Effector memory CD8-positive, alpha-beta T cell (primary cell): ENCODE results near the gene RSRP1.

Source experiments
- ATAC-seq: fragments of 150-1000 bp; cut with Tn5 transposase; replicated peaks from 2 replicates; pipeline ENCODE4 v1.10.0; 2021; ENCODE audit warnings: mild to moderate bottlenecking, moderate library complexity
- DNase-seq, 3 experiments: peaks; one replicate each; pipeline ENCODE4 v3.0.0; 2021
- H3K27ac Mint-ChIP-seq, 2 donors: one replicate each; pipeline ENCODE4 v1.8.0; 2022; ENCODE audit warnings: mild to moderate bottlenecking in 2 of 2, mixed read lengths in 2 of 2, moderate library complexity in 2 of 2
- H3K27me3 Mint-ChIP-seq, 2 donors: one replicate each; pipeline ENCODE4 v1.8.0; 2022; ENCODE audit warnings: mixed read lengths in 2 of 2
- H3K36me3 Mint-ChIP-seq: one replicate; pipeline ENCODE4 v1.8.0; 2022; ENCODE audit warnings: mild to moderate bottlenecking, moderate library complexity, mixed read lengths; ENCODE audit not compliant: insufficient read depth
- H3K4me1 Mint-ChIP-seq, 2 donors: one replicate each; pipeline ENCODE4 v1.8.0; 2022; ENCODE audit warnings: low read depth in 2 of 2, mixed read lengths in 2 of 2
- H3K4me3 Mint-ChIP-seq, 2 donors: one replicate each; pipeline ENCODE4 v1.8.0; 2022; ENCODE audit warnings: mild to moderate bottlenecking in 2 of 2, mixed read lengths in 2 of 2, moderate library complexity in 2 of 2
- H3K9me3 Mint-ChIP-seq, 2 donors: one replicate each; pipeline ENCODE4 v1.8.0; 2022; ENCODE audit warnings: mixed read lengths in 2 of 2

The RSRP1 gene

DNA sequence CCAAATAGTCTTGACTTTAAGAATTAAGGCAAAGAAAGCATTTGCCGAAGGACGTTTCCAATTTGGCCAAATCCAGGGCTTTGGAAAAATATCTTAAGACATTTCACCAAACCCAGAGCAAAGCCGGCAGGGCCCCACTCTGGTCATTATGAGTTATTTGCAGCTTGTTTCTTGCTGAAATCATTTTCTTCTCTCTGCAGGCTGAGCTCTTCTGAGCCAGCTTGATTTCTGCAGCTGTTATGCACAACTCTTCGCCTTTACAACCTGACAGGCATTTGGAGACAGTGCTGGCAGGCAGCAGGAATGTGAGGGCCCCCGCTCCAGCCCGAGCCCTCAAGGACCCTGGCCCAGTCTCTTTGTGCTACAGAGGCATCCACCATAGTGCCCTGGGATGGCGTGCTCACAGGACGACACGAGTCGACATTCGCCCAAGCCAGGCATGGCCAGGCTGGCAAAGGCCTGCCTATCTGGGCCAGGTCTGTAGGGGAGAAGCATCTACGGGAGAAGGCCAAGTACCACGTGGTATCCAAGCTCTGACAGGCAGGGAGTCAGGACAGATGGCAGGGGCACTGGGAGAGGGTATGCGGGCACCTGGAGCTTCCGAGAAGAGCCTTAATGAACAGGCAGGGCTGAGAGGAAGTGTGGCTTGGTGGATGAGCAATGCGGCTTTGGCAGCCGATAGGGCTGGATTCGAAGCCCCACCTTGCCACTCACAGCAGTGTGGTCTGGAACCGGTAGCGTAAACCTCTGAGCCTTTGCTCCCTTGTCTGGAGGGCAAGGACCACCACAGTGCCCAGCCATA is 47.2 kb downstream of the RSRP1 start:
- peaks cover 0 to 17% of the 10 kb centered on the region in 2 donors for H3K27me3 Mint-ChIP-seq
- DNase-seq, result no peak
- H3K4me1 Mint-ChIP-seq, result peaks cover 6 to 9% of the 10 kb centered on the region in 2 donors
- ATAC-seq, result no peak
- peak overlapping the region in 1 of 2 donors; percentile 19 for H3K27ac Mint-ChIP-seq
- no peaks in the 10 kb centered on the region for H3K9me3 Mint-ChIP-seq
- no peaks in the 10 kb centered on the region for H3K36me3 Mint-ChIP-seq
- no peak overlapping the region for H3K4me3 Mint-ChIP-seq

DNA sequence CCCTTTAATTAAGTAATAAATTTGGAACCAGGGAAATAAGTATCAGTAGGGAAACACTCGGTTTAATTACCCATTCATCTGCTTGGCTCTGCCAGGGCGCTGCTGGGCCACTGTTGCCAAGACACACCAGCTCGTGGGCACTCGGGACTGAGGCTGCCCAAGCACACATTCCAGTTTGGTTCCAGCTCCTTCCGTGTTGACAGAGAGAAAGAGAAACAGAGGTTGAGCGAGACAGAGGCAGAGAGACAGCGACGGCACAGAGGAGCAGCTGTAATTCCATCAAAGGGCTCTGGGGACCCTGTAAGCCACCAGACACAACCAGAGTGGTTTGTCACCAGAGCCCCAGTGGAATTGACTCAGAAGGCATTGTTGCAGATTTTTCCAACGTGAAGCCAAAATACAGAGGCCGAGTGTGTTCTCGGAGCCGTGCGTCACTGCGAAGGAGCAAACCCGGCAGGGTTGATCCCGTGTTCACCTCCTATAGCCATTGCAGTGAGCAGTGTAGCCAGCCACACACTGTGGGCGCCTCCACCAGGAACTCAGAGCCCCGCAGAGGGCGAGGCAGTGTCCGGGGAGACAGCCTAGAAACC is 48.5 kb downstream of the RSRP1 start:
- ATAC-seq (peak; percentile 27), DNase-seq (no peak)
- Mint-ChIP-seq H3K4me3 (peak overlapping the region in 1 of 2 donors; percentile 11), H3K9me3 (no peaks in the 10 kb centered on the region), H3K27me3 (peaks cover 7 to 27% of the 10 kb centered on the region in 2 donors), H3K27ac (no peak overlapping the region), H3K36me3 (no peaks in the 10 kb centered on the region), H3K4me1 (peaks cover 11 to 15% of the 10 kb centered on the region in 2 donors)

DNA sequence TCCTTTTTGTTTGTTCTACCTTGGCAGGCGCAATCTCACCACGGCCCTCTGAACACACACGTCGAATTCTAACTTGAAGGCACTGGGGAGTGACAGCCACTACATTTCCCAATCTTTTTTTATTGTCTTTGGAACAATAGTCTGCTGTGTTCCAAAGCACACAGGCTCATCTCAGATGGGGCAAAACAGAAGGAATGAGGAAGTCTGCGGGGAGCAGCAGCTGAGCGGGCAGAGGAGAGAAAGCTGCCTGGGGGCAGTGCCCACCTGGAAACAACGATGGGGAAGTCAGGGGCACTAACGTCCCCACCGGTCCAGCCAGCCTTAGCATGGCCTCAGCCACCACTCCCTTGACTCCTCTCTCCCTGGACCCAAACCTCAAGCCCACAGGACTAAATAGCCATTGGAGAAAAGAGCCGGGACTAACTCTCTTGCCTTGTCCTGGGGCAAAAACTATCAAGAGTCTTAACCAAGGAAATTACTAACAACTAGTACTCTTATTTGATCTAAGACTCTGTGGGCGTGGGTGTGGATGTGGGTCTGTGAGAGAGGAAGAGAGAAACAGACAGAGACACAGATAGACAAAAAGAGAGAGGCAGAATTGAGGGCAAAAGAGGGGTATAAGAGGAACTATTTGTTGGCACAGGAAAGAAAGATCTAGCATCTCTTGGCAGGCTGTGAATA is 49.1 kb downstream of the RSRP1 start:
- Mint-ChIP-seq H3K27ac (no peak overlapping the region), H3K4me3 (peak overlapping the region in 1 of 2 donors; percentile 11), H3K9me3 (no peaks in the 10 kb centered on the region), H3K27me3 (peaks cover 7 to 28% of the 10 kb centered on the region in 2 donors), H3K4me1 (peaks cover 11 to 15% of the 10 kb centered on the region in 2 donors), H3K36me3 (no peaks in the 10 kb centered on the region)
- ATAC-seq (no peak), DNase-seq (no peak)

DNA sequence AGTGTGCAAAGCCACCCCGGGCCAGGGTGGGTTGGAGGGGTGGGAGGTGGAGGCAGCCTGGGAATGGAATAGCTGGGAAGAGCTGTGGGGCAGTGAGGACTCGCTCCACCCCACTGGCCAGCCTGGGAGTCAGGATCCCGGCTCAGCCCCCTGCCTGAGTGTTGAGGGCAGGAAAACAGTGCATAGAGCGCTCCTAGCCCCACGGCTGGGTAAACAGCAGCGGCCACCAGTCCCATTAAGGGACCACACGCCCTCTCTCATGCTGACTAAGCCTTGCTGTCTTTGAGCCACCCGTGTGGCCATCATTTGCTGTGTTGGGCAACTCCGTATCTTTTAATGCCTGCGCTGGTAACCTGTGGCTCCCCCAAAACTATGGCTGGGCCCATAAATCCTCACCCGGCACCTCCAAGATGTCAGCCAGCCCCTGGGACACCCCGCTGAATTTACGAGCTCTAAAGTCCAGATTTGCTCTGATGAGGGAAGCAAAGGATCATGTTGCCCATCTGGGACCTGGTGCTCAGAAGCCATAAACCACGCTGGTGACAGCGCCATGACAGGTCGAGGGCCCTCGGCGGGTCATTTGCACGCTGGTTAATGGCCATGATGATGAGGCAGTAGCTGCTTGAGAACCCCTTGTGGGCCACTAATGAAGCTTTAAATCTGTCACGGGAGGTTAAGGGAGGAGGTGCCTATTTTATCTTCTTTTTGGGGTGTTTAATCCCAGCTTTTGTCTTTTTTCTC is 49.8 kb downstream of the RSRP1 start:
- no peak for ATAC-seq
- no peaks in the 10 kb centered on the region for H3K9me3 Mint-ChIP-seq
- no peak overlapping the region for H3K4me3 Mint-ChIP-seq
- H3K27ac Mint-ChIP-seq, result no peak overlapping the region
- no peaks in the 10 kb centered on the region for H3K36me3 Mint-ChIP-seq
- H3K4me1 Mint-ChIP-seq, result peaks cover 11 to 15% of the 10 kb centered on the region in 2 donors
- H3K27me3 Mint-ChIP-seq, result peaks cover 7 to 35% of the 10 kb centered on the region in 2 donors
- DNase-seq, result no peak

DNA sequence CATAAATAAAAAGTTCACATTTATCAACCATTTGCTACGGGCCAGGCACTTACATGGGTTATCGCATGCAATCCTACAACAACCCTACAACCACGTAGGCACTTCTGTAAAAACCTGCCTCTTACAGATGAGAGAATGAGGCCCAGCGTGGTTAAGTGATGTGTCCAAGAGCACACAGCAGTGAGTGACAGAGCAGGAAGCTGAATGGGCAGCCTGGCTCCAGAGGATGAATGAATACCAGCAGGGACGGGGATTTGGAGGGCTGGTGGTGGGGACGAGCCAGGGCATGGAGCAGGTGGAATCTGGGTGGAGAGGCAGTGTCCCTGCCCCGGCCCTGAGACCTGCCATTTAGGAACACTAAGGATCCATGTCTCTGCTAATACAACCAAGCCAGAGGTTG is 50.4 kb downstream of the RSRP1 start:
- Mint-ChIP-seq H3K9me3 (no peaks in the 10 kb centered on the region), H3K36me3 (no peaks in the 10 kb centered on the region), H3K27me3 (peaks cover 7 to 37% of the 10 kb centered on the region in 2 donors), H3K27ac (no peak overlapping the region), H3K4me1 (peaks cover 11 to 15% of the 10 kb centered on the region in 2 donors), H3K4me3 (no peak overlapping the region)
- no peak for ATAC-seq
- DNase-seq, result no peak

DNA sequence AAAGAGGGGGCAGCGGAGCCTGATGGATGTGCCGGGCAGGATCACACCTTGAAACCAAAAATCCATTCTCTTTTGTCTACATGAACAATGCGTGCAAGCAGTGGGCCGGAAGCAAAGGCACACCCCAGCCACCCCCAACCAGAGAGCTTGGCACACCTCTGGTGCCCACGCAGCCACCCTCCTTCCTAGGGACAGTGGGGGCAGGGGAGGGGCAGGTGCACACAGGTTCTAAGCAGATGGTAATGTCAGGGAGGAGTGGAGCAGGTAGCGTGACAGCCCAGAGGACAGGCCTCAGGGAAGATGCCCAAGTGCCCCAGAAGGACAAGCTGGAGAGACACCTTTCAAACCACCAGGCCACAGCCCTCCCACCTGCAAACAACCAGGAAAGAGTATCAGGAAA is 51.4 kb downstream of the RSRP1 start:
- DNase-seq (no peak), ATAC-seq (no peak)
- Mint-ChIP-seq H3K9me3 (no peaks in the 10 kb centered on the region), H3K4me3 (no peak overlapping the region), H3K4me1 (peaks cover 11 to 15% of the 10 kb centered on the region in 2 donors), H3K27ac (no peak overlapping the region), H3K36me3 (peaks cover 6% of the 10 kb centered on the region), H3K27me3 (peaks cover 7 to 30% of the 10 kb centered on the region in 2 donors)

DNA sequence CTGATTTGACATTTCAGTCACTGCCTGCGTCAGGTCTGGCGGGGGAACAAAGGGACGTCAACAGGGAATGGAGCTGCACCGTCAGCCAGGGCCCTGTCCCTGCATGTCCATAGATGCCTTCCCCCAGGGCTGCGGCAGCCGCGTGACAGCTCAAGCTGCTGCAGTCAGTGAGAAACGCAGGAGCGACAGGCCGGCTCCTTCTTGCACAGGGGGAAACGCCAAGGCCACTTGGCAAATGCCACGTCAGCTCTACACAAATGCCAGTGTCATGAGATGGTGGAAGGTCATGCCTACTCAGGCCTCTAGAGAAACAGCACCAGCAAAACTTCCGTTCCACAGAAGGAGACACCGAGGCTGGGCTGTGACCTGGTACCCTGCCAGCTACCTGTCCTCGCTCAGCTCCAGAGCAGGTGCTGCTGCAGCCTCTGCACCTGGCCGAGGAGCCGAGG is 52.7 kb downstream of the RSRP1 start:
- ATAC-seq, result no peak
- Mint-ChIP-seq H3K4me3 (no peak overlapping the region), H3K4me1 (peaks cover 11 to 15% of the 10 kb centered on the region in 2 donors), H3K9me3 (no peaks in the 10 kb centered on the region), H3K27me3 (peaks cover 7 to 27% of the 10 kb centered on the region in 2 donors), H3K27ac (no peak overlapping the region), H3K36me3 (peaks cover 8% of the 10 kb centered on the region)
- no peak for DNase-seq

DNA sequence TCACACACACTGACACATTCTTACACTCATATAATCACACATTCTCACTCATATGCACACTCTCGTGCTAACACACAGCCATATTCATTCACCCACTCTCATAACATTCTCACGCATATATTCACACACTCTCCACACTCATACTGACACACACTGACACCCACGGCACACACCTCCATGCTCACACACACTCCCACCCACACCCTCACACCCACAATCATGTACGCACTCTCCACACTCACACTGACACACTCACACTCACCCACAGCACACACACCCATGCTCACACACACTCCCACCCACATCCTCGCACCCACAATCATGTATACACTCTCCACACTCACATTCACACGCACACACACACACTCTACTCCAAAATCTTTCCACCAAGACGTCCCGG is 53.2 kb downstream of the RSRP1 start:
- H3K27me3 Mint-ChIP-seq, result peaks cover 7 to 27% of the 10 kb centered on the region in 2 donors
- no peak overlapping the region for H3K27ac Mint-ChIP-seq
- no peak for DNase-seq
- ATAC-seq, result no peak
- H3K4me3 Mint-ChIP-seq, result no peak overlapping the region
- no peaks in the 10 kb centered on the region for H3K9me3 Mint-ChIP-seq
- peaks cover 8% of the 10 kb centered on the region for H3K36me3 Mint-ChIP-seq
- H3K4me1 Mint-ChIP-seq, result peaks cover 11 to 15% of the 10 kb centered on the region in 2 donors

DNA sequence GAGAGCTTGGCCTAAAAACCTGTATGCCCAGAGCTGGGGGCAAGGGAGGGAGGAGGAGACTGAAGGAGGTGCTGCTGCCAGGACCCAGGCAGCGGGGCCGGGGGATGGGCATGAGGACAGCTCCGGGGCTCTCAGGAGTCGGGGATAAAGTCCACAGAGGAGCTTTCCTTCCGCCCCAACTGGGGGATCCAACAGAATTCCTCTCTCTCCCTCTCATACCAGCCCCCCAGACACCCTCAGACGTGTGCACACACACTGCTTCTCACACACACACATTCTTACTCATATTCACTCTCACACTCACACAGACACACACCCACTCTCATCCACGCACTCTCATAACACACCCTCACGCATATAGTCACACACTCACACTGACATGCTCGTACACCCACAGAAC is 54.0 kb downstream of the RSRP1 start:
- ATAC-seq (no peak), DNase-seq (no peak)
- Mint-ChIP-seq H3K9me3 (no peaks in the 10 kb centered on the region), H3K4me1 (peaks cover 6 to 10% of the 10 kb centered on the region in 2 donors), H3K27me3 (peaks cover 7 to 27% of the 10 kb centered on the region in 2 donors), H3K36me3 (peaks cover 8% of the 10 kb centered on the region), H3K27ac (no peak overlapping the region), H3K4me3 (no peak overlapping the region)
